Peyer's patch (tissue), 4 donors: ENCODE data around the gene DUSP7. TPM values are rescaled to one million over a fixed set of nuclear protein-coding genes. Genes with fewer than 3 reads are reported as not detected.
A peak's percentile ranks its signal among the peaks of the same experiment; 100 is the strongest.

Experiments
- DNase-seq, 3 donors: peaks; one replicate each; pipeline ENCODE4 v3.0.0-alpha.2; 2017 to 2019
- H3K27ac ChIP-seq, 4 donors: fragments of 200-600 bp; sonication (generic); one replicate each; pipeline ENCODE4 v1.5.1; 2016 to 2019
- H3K27me3 ChIP-seq, 2 donors: fragments of 200-600 bp; sonication (generic); one replicate each; pipeline ENCODE4 v1.5.1; 2019
- H3K36me3 ChIP-seq, 3 donors: fragments of 200-600 bp; sonication (generic); one replicate each; pipeline ENCODE4 v1.5.1; 2016 to 2019
- H3K4me1 ChIP-seq, 4 donors: fragments of 200-600 bp; sonication (generic); one replicate each; pipeline ENCODE4 v1.5.1; 2016 to 2019
- H3K4me3 ChIP-seq, 4 donors: fragments of 200-600 bp; sonication (generic); 1 replicate in 3 of 4; 2 replicates in 1 of 4; pipeline ENCODE4 v1.5.1; 2016 to 2019; ENCODE audit warnings: mild to moderate bottlenecking in 1 of 4
- H3K9me3 ChIP-seq, 4 donors: fragments of 200-600 bp; sonication (generic); one replicate each; pipeline ENCODE4 v1.5.1; 2016 to 2019; ENCODE audit warnings: mild to moderate bottlenecking in 1 of 4
- CTCF ChIP-seq, 6 experiments: fragments of 450-650 bp in 4 of 6; fragments of 200-600 bp in 2 of 6; sonication (generic) in 1 of 6; IDR thresholded peaks; one replicate each; pipeline ENCODE4 v1.5.1; 2017 to 2019; ENCODE audit warnings: antibody characterized with exemption in 6 of 6, mild to moderate bottlenecking in 3 of 6, moderate library complexity in 1 of 6
- POLR2A ChIP-seq, 2 donors: fragments of 450-650 bp; IDR thresholded peaks; one replicate each; pipeline ENCODE4 v1.5.1; 2017; ENCODE audit warnings: antibody characterized with exemption in 2 of 2, mild to moderate bottlenecking in 2 of 2, moderate library complexity in 2 of 2
- total RNA-seq, 4 donors: library from RNA; depleted of rRNA; stranded (reverse); fragments of >200 nt; gene quantifications; one replicate each; pipeline ENCODE4 v1.1.0, GENCODE V29; 2016

DUSP7 gene
- total RNA-seq, 4 donors from 2014 or later, result 3.3 to 7.1 (median 6.0) TPM

DNA sequence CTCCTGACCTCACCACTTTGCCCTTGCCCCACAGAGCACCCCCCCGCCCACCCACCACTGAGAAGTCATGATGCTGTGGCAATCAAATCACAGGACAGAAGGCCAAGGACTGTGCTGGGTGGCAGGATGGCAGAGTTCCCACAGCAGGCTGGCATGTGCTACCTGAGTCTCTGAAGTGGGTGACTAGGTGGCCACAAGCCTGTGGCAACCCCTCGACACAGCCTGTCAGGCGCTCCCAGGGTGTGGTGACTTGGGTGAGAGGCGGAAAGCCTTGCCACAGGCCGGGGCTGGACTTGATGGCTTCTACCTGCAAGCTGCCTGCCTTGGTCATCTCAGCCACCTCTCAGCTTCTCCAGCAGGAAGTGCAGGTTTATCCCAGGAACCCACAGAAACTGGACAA lies 15.6 kb upstream of the DUSP7 start:
- H3K36me3 ChIP-seq, result no peaks in the 10 kb centered on the region
- H3K4me1 ChIP-seq, result peaks cover 0 to 9% (median 0%) of the 10 kb centered on the region in 4 donors
- no peaks in the 10 kb centered on the region for H3K27me3 ChIP-seq
- no peak overlapping the region for H3K4me3 ChIP-seq
- no peak overlapping the region for H3K27ac ChIP-seq
- no peak for DNase-seq
- H3K9me3 ChIP-seq, result no peaks in the 10 kb centered on the region
- no peak for TF ChIP-seq CTCF (IDR thresholded peaks at IDR 0.05)
- TF ChIP-seq POLR2A (IDR thresholded peaks at IDR 0.05), result no peak

GRCh38 chr3:52070724-52071621 lies 14.6 kb upstream of the DUSP7 start:
- H3K4me1 ChIP-seq, result peaks cover 0 to 9% (median 0%) of the 10 kb centered on the region in 4 donors
- no peak overlapping the region for H3K4me3 ChIP-seq
- DNase-seq, result no peak
- H3K36me3 ChIP-seq, result no peaks in the 10 kb centered on the region
- H3K9me3 ChIP-seq, result no peaks in the 10 kb centered on the region
- no peaks in the 10 kb centered on the region for H3K27me3 ChIP-seq
- peak overlapping the region in 1 of 4 donors; percentile 58 for H3K27ac ChIP-seq
- TF ChIP-seq POLR2A (IDR thresholded peaks at IDR 0.05) (no peak), CTCF (IDR thresholded peaks at IDR 0.05) (no peak)

DNA sequence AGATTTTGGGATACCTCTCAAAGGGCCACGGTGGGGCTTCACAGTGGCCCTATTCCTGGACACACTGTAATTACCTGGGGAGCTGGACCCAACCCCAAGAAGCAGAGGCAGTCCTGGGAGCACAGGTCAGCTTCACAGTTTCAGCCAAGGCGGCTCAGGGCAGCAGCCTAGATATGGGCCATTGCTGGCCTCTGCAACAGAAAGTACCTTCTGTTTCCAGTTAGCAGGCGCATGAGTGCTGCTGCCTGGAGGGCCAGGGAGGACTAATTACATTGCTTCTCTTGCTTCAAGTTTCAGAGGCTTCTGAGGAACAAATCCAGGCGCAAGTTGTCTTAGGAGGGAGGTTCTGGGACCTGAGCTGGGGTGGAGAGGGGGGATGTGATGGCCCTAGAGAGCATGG lies 13.5 kb upstream of the DUSP7 start:
- no peak overlapping the region for H3K27ac ChIP-seq
- H3K9me3 ChIP-seq, result no peaks in the 10 kb centered on the region
- no peak for DNase-seq
- TF ChIP-seq CTCF (IDR thresholded peaks at IDR 0.05), result no peak
- TF ChIP-seq POLR2A (IDR thresholded peaks at IDR 0.05), result no peak
- no peak overlapping the region for H3K4me3 ChIP-seq
- H3K27me3 ChIP-seq, result no peaks in the 10 kb centered on the region
- no peaks in the 10 kb centered on the region for H3K36me3 ChIP-seq
- H3K4me1 ChIP-seq, result peaks cover 0 to 9% (median 0%) of the 10 kb centered on the region in 4 donors

DNA sequence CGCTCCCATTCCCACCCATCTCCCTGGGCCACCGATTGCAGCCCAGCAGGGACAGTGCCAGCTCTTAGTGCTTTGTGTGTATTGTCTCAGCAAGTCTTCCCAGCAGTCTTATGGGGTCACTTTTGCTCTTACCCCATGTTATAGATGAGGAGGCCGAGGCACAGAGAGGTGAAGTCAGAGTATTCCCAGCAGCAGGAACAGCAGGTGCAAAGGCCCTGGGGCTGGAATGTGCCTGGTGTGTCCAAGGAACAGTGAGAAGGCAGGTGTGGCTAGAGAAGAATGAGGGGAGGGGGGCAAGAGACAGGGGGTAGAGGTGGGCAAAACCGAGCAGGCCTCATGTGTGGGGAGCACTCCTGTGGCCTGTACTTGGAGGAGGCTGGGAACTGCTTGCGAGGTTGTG lies 12.8 kb upstream of the DUSP7 start:
- TF ChIP-seq CTCF (IDR thresholded peaks at IDR 0.05) (no peak), POLR2A (IDR thresholded peaks at IDR 0.05) (no peak)
- no peaks in the 10 kb centered on the region for H3K36me3 ChIP-seq
- no peaks in the 10 kb centered on the region for H3K9me3 ChIP-seq
- H3K4me3 ChIP-seq, result no peak overlapping the region
- H3K27ac ChIP-seq, result peak overlapping the region in 1 of 4 donors; percentile 39
- peaks cover 0 to 9% (median 0%) of the 10 kb centered on the region in 4 donors for H3K4me1 ChIP-seq
- no peak for DNase-seq
- no peaks in the 10 kb centered on the region for H3K27me3 ChIP-seq

DNA sequence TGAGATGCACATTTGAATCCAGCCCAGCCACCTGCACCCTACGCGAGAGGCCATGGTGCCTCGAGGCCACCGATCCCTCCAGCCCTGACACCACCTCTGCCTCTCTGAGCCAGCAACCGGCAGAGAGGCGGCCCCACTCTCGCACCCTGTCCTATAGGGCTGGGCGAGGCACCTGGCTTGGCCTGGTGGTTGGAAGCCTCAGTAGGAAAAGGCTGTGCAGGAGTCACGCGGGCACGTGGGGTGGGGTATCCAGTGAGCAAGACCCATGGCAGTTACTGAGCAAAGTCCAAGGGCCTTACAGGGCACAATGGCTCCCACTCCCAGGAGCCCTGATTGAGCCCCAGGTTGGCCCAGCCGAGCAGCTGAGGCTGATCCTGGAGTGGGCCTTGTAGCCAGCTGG lies 12.4 kb upstream of the DUSP7 start:
- Histone ChIP-seq H3K36me3 (no peaks in the 10 kb centered on the region), H3K27me3 (no peaks in the 10 kb centered on the region), H3K4me3 (no peak overlapping the region), H3K9me3 (no peaks in the 10 kb centered on the region), H3K27ac (peak overlapping the region in 1 of 4 donors; percentile 39), H3K4me1 (peaks cover 0 to 9% (median 0%) of the 10 kb centered on the region in 4 donors)
- DNase-seq, result peak in 2 of 3 donors; percentile 63 to 64
- TF ChIP-seq CTCF (IDR thresholded peaks at IDR 0.05) (no peak), POLR2A (IDR thresholded peaks at IDR 0.05) (no peak)
